GM23248 (cell line): ENCODE data around the gene DNAJC12. TPM values are rescaled to one million over a fixed set of nuclear protein-coding genes. Genes with fewer than 3 reads are reported as not detected.
A peak's percentile ranks its signal among the peaks of the same experiment; 100 is the strongest.
"Not testable (repeated sequence)": the region's sequence is repeated elsewhere in the genome, so short reads cannot be mapped to it uniquely, and the experiment has no call there.

ENCODE experiments used
- DNase-seq: peaks from one replicate; pipeline ENCODE4 v3.0.0-alpha.2; 2015
- H2AFZ ChIP-seq: fragments of 200-600 bp; sonication (generic); 2 replicates; pipeline ENCODE4 v1.6.1; 2016; ENCODE audit warnings: antibody characterized with exemption
- H3F3A ChIP-seq: fragments of 200-600 bp; sonication (generic); 2 replicates; pipeline ENCODE4 v1.6.1; 2016; ENCODE audit warnings: mild to moderate bottlenecking, antibody characterized with exemption, mixed run types; ENCODE audit not compliant: insufficient read depth
- H3K27ac ChIP-seq: fragments of 200-600 bp; sonication (generic); 2 replicates; pipeline ENCODE4 v1.5.1; 2016; ENCODE audit warnings: mild to moderate bottlenecking
- H3K27me3 ChIP-seq: fragments of 200-600 bp; sonication (generic); replicated peaks from 2 replicates; pipeline ENCODE4 v1.6.1; 2016; ENCODE audit warnings: mild to moderate bottlenecking; ENCODE audit not compliant: insufficient read depth
- H3K36me3 ChIP-seq: fragments of 200-600 bp; sonication (generic); 2 replicates; pipeline ENCODE4 v1.6.1; 2016; ENCODE audit warnings: low read depth, mild to moderate bottlenecking
- H3K4me1 ChIP-seq: fragments of 200-600 bp; sonication (generic); 2 replicates; pipeline ENCODE4 v1.6.1; 2016; ENCODE audit warnings: mild to moderate bottlenecking; ENCODE audit not compliant: insufficient read depth
- H3K4me2 ChIP-seq: fragments of 200-600 bp; sonication (generic); one replicate; pipeline ENCODE4 v1.6.1; 2016; ENCODE audit warnings: mild to moderate bottlenecking; ENCODE audit not compliant: unreplicated experiment
- H3K4me3 ChIP-seq: fragments of 200-600 bp; sonication (generic); 2 replicates; pipeline ENCODE4 v1.5.1; 2016; ENCODE audit warnings: mild to moderate bottlenecking
- H3K79me2 ChIP-seq: fragments of 200-600 bp; sonication (generic); 2 replicates; pipeline ENCODE4 v1.6.1; 2016; ENCODE audit warnings: mild to moderate bottlenecking; ENCODE audit not compliant: insufficient read depth
- H3K9ac ChIP-seq: fragments of 200-600 bp; sonication (generic); 2 replicates; pipeline ENCODE4 v1.6.1; 2016; ENCODE audit warnings: mild to moderate bottlenecking
- H3K9me2 ChIP-seq: fragments of 200-600 bp; sonication (generic); 2 replicates; pipeline ENCODE4 v1.6.1; 2016; ENCODE audit warnings: mixed run types, mild to moderate bottlenecking, moderate library complexity; ENCODE audit not compliant: insufficient read depth
- H3K9me3 ChIP-seq: fragments of 200-600 bp; sonication (generic); one replicate; pipeline ENCODE4 v1.6.1; 2017; ENCODE audit warnings: low read depth
- H4K20me1 ChIP-seq: fragments of 200-600 bp; sonication (generic); 2 replicates; pipeline ENCODE4 v1.6.0; 2016; ENCODE audit not compliant: insufficient read depth
- EZH2 ChIP-seq: fragments of 200-600 bp; sonication (generic); IDR thresholded peaks from 2 replicates; pipeline ENCODE4 v1.6.1; 2018; ENCODE audit warnings: antibody characterized with exemption, mild to moderate bottlenecking; ENCODE audit not compliant: insufficient read depth, poor library complexity, severe bottlenecking
- EZH2phosphoT487 ChIP-seq: fragments of 200-600 bp; sonication (generic); IDR thresholded peaks from 2 replicates; pipeline ENCODE4 v1.6.1; 2018; ENCODE audit warnings: antibody characterized with exemption, moderate library complexity, mild to moderate bottlenecking, low read depth; ENCODE audit not compliant: insufficient read depth
- WGBS, 2 experiments: methylation state at CpG; one replicate each; pipeline ENCODE4 v1.1.6; 2015 to 2017; ENCODE audit warnings: low lambda C conversion rate in 2 of 2, low coverage in 1 of 2; ENCODE audit errors: missing lambda C conversion rate in 2 of 2; 5-methylcytosine and 5-hydroxymethylcytosine counted together
- in situ Hi-C: fragments of 300-500 bp; cut with MboI; formaldehyde crosslinking; loops from 2 replicates; pipeline ENCODE4 v1.15.0; 2020
- polyA plus RNA-seq: library from polyadenylated mRNA; unstranded; fragments of >200 nt; fragmentation: Nextera tagmentation; extraction: Ambion mirVana; gene quantifications from 2 replicates; pipeline ENCODE4 v1.2.1, GENCODE V29; 2016
- total RNA-seq: library from RNA; depleted of rRNA; stranded (reverse); fragments of >200 nt; shearing (Covaris generic); gene quantifications from 2 replicates; pipeline ENCODE4 v1.2.3, GENCODE V29; 2014

Gene DNAJC12
- total and polyA plus RNA-seq, 2 experiments from 2014 or later, result 0.76 to 1.2 TPM

DNA sequence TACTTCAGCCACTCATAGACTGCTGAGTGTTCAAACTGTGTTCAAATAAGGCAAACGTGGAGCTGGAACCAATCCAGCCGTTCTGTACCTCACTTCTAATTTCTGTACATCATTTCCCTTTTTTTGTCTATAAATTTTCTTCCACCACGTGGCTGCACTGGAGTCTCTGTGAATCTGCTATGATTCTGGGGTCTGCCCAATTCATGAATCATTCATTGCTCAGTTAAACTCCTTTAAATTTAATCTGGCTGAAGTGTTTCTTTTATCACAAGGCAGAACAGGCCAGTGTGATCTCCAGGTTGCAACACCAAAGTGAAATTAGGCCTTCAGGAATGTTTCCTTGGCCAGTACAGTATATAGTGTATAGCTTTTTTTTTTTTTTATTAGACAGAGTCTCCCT is 53.5 kb downstream of the DNAJC12 start:
- no peak overlapping the region for H2AFZ ChIP-seq
- H3K9ac ChIP-seq, result no peak overlapping the region
- in situ Hi-C loops, result no loop called here
- peak; percentile 34 for DNase-seq
- no peaks in the 10 kb centered on the region for H4K20me1 ChIP-seq
- no peak overlapping the region for H3K27ac ChIP-seq
- no peaks in the 10 kb centered on the region for H3K4me1 ChIP-seq
- H3K4me3 ChIP-seq, result no peak overlapping the region
- no peaks in the 10 kb centered on the region for H3F3A ChIP-seq
- no peak for TF ChIP-seq EZH2phosphoT487
- WGBS, 2 experiments, result 8 to 12% methylated on average over 3 of the region's 3 CpGs
- no peaks in the 10 kb centered on the region for H3K36me3 ChIP-seq
- H3K9me3 ChIP-seq, result no peaks in the 10 kb centered on the region
- no peaks in the 10 kb centered on the region; the same call in 1 of the 2 replicates for H3K27me3 ChIP-seq
- H3K4me2 ChIP-seq, result no peak overlapping the region
- no peaks in the 10 kb centered on the region for H3K79me2 ChIP-seq
- H3K9me2 ChIP-seq, result no peaks in the 10 kb centered on the region

DNA sequence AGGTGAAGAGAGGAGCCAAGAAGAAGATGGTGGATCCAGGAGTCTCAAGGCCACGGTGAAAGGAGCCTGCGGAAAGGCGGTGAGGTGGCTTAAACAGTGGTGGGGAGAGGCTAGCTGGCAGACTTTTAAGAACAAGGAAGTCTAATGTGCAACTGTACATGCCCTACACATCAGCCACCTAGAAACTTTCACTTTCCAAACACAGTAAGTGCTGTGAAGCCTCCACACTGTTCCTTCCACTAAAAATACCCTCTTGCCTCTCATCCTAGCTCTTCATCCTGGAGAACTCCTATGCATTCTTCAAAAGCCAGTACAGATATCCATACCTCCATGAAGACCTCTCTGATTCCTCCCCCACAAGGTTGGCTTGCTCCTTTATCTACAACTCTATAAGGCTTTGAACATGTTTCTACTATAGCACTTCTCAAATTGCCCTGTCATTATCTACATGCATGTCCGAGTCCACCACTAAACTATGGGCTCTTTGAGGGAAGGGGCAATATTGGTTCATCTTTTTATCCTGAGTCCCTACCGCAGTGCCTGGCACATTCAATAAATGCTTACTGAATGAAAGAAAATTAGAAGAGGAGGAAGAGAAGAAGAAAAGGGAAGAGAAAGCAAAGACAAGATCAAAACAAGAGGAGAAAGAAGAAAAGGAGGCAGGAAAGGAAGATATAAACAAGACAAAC is 54.2 kb downstream of the DNAJC12 start:
- no peak overlapping the region for H2AFZ ChIP-seq
- in situ Hi-C loops, result no loop called here

DNA sequence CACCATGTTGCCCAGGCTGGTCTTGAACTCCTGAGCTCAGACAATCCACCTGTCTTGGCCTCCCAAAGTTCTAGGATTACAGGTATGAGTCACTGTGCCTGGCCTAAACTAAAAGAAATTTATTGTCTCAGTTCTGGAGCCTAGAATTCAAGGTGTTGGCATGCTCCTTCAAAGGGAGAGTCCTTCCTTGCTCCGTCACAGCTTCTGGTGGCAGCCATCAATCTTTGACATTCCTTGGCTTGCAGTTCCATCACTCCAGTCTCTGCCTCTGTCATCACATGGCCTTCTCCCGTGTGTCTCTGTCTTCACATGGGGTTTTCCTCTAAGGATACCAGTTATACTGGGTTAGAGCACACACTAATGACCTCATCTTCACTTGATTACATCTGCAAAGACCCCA is 55.5 kb downstream of the DNAJC12 start:
- H3K4me3 ChIP-seq, result no peak overlapping the region
- in situ Hi-C loops, result no loop called here
- TF ChIP-seq EZH2phosphoT487 (no peak), EZH2 (no peak)
- DNase-seq, result no peak
- no peak overlapping the region for H3K27ac ChIP-seq
- no peaks in the 10 kb centered on the region for H3K36me3 ChIP-seq
- no peak overlapping the region for H2AFZ ChIP-seq
- H3K4me2 ChIP-seq, result no peak overlapping the region
- H3K4me1 ChIP-seq, result no peaks in the 10 kb centered on the region
- H3K27me3 ChIP-seq, result peaks cover 10% of the 10 kb centered on the region; the same call in 1 of the 2 replicates
- no peaks in the 10 kb centered on the region for H3F3A ChIP-seq
- H3K9me3 ChIP-seq, result no peaks in the 10 kb centered on the region
- no peaks in the 10 kb centered on the region for H3K79me2 ChIP-seq
- H3K9me2 ChIP-seq, result no peaks in the 10 kb centered on the region
- 17 to 18% methylated on average over 2 of the region's 2 CpGs for WGBS, 2 experiments
- H4K20me1 ChIP-seq, result no peaks in the 10 kb centered on the region
- no peak overlapping the region for H3K9ac ChIP-seq

More for the DNA sequence above, 54.2 kb downstream of the DNAJC12 start:
- Histone ChIP-seq H3K9me2 (no peaks in the 10 kb centered on the region), H3K36me3 (no peaks in the 10 kb centered on the region), H3K79me2 (no peaks in the 10 kb centered on the region), H4K20me1 (no peaks in the 10 kb centered on the region), H3K27me3 (no peaks in the 10 kb centered on the region; the same call in 1 of the 2 replicates), H3K9ac (no peak overlapping the region), H3K4me1 (no peaks in the 10 kb centered on the region), H3F3A (no peaks in the 10 kb centered on the region), H3K27ac (no peak overlapping the region), H3K4me2 (no peak overlapping the region), H3K4me3 (no peak overlapping the region), H3K9me3 (no peaks in the 10 kb centered on the region)
- DNase-seq, result no peak
- WGBS, 2 experiments, result 74% methylated on average over 5 of the region's 5 CpGs
- TF ChIP-seq EZH2phosphoT487, result no peak

DNA sequence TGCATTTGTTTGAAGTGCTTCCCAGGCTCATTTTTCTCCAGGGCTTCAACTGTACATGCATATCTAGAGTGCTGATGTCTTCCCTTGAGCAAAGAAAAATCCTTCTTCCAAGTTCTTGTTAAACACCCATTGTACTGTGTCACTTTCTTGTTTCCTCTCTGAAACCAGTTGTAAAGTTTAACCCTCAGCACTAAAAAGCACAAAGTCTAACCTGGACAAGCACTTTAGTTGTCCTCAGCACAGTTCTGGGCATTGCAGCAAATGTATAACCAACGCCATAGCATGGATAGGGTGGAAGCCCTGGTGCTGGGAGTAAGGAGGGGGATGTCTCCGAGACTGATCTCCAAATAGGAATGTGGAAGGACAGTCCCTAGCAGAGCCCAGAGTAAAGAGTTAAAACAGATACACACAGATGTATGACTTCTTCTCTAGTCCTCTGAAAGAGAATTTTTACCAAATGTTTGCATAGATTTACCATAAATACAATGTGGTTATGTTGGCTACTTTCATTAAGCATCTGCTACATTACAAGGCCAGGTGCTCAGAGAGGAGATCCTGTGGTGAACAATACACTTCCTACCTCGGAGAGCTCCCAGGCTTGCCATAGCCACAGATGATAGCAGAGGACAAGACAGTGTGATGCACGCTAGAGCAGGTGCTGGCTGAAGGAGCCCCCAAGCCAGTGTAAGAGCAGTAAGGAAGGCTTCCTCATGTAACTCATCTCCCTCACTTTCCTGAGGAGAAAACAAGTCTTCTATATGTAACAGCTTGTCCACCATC is 57.0 kb downstream of the DNAJC12 start:
- 17% methylated on average over 4 of the region's 4 CpGs for WGBS, 2 experiments
- Histone ChIP-seq H3K36me3 (no peaks in the 10 kb centered on the region), H3K9ac (no peak overlapping the region), H2AFZ (no peak overlapping the region), H3K4me1 (no peaks in the 10 kb centered on the region), H3K9me2 (no peaks in the 10 kb centered on the region), H3K79me2 (no peaks in the 10 kb centered on the region), H3K27me3 (peaks cover 12% of the 10 kb centered on the region; the same call in 1 of the 2 replicates), H3K4me3 (no peak overlapping the region), H3K27ac (no peak overlapping the region), H4K20me1 (no peaks in the 10 kb centered on the region), H3K9me3 (no peaks in the 10 kb centered on the region), H3F3A (no peaks in the 10 kb centered on the region), H3K4me2 (no peak overlapping the region)
- in situ Hi-C loops, result no loop called here
- TF ChIP-seq EZH2, result no peak
- no peak for TF ChIP-seq EZH2phosphoT487
- no peak for DNase-seq

DNA sequence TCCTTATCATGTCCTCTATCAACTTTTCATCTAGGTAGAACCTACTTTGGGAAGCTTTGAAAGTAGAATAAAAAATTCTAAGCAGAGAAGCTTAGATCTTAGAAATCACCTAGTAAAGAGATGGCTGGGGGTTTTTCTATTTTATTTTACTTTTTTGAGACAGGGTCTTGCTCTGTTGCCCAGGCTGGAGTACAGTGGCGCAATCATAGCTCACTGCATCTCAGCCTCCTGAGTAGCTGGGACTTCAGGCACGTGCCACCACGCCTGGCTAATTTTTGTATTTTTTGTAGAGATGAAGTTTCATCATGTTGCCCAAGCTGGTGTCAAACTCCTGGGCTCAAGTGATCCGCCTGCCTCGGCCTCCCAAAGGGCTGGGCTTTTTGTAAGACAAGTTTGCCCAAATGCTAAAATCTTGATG is 57.8 kb downstream of the DNAJC12 start:
- WGBS, 2 experiments, result 13 to 17% methylated on average over 5 of the region's 5 CpGs
- H3K4me3 ChIP-seq, H3F3A ChIP-seq, H3K79me2 ChIP-seq, H3K9me3 ChIP-seq, H3K9ac ChIP-seq, H3K27ac ChIP-seq, in situ Hi-C loops, H2AFZ ChIP-seq, H3K36me3 ChIP-seq, H4K20me1 ChIP-seq, DNase-seq, H3K4me2 ChIP-seq, H3K4me1 ChIP-seq, H3K9me2 ChIP-seq: not testable (repeated sequence)
- H3K27me3 ChIP-seq, result peaks cover 12% of the 10 kb centered on the region; the same call in 1 of the 2 replicates
